Endothelial cell (in vitro differentiated cells): ENCODE measurements around the gene CAT. TPM values are rescaled to one million over a fixed set of nuclear protein-coding genes. Genes with fewer than 3 reads are reported as not detected.

ENCODE experiments used
- DNase-seq: peaks from one replicate; pipeline ENCODE4 v3.0.0; 2021; ENCODE audit warnings: low spot score
- H3K27ac Mint-ChIP-seq: one replicate; pipeline ENCODE4 v1.8.0; 2021; ENCODE audit warnings: mixed read lengths, inconsistent platforms; ENCODE audit not compliant: unreplicated experiment
- H3K27me3 Mint-ChIP-seq: one replicate; pipeline ENCODE4 v1.8.0; 2021; ENCODE audit warnings: mild to moderate bottlenecking, moderate library complexity, mixed read lengths, inconsistent platforms; ENCODE audit not compliant: unreplicated experiment
- H3K36me3 Mint-ChIP-seq: one replicate; pipeline ENCODE4 v1.8.0; 2021; ENCODE audit warnings: mild to moderate bottlenecking, low read depth, mixed read lengths, inconsistent platforms; ENCODE audit not compliant: unreplicated experiment
- H3K4me1 Mint-ChIP-seq: one replicate; pipeline ENCODE4 v1.8.0; 2021; ENCODE audit warnings: mild to moderate bottlenecking, mixed read lengths, inconsistent platforms; ENCODE audit not compliant: unreplicated experiment
- H3K4me3 Mint-ChIP-seq: one replicate; pipeline ENCODE4 v1.8.0; 2021; ENCODE audit warnings: mild to moderate bottlenecking, mixed read lengths, inconsistent platforms; ENCODE audit not compliant: unreplicated experiment
- H3K9me3 Mint-ChIP-seq: one replicate; pipeline ENCODE4 v1.8.0; 2021; ENCODE audit warnings: mixed read lengths, inconsistent platforms; ENCODE audit not compliant: unreplicated experiment
- CTCF ChIP-seq: fragments of 200-600 bp; sonication (generic); IDR thresholded peaks from one replicate; pipeline ENCODE4 v1.5.0; 2021; ENCODE audit warnings: antibody characterized with exemption; ENCODE audit not compliant: unreplicated experiment
- total RNA-seq: library from RNA; stranded (reverse); fragmentation: NEBNext Ultra II Directional; extraction: Animal tissue kit (Norgen Biotek cat#: 25700); gene quantifications from one replicate; pipeline ENCODE4 v1.2.1, GENCODE V29; 2021; ENCODE audit not compliant: unreplicated experiment

Gene CAT
- total RNA-seq, 1 donor from 2014 or later, result 30.2 TPM

- Mint-ChIP-seq H3K9me3 (no peaks in the 10 kb centered on the region), H3K4me1 (no peaks in the 10 kb centered on the region), H3K27ac (no peak overlapping the region), H3K27me3 (peaks cover 1% of the 10 kb centered on the region), H3K4me3 (no peak overlapping the region), H3K36me3 (no peaks in the 10 kb centered on the region)
- no peak for DNase-seq
- TF ChIP-seq CTCF, result no peak
These were observed 40.9 kb upstream of the CAT start for GRCh38 chr11:34397811-34398210.

- DNase-seq, result no peak
- Mint-ChIP-seq H3K27me3 (no peaks in the 10 kb centered on the region), H3K27ac (no peak overlapping the region), H3K36me3 (no peaks in the 10 kb centered on the region), H3K4me1 (no peaks in the 10 kb centered on the region), H3K9me3 (no peaks in the 10 kb centered on the region), H3K4me3 (no peak overlapping the region)
- no peak for TF ChIP-seq CTCF
These were observed 35.3 kb upstream of the CAT start for GRCh38 chr11:34403431-34403830.

GRCh38 chr11:34404280-34404679 lies 34.5 kb upstream of the CAT start:
- H3K4me1 Mint-ChIP-seq, result no peaks in the 10 kb centered on the region
- H3K36me3 Mint-ChIP-seq, result no peaks in the 10 kb centered on the region
- no peak overlapping the region for H3K4me3 Mint-ChIP-seq
- no peaks in the 10 kb centered on the region for H3K9me3 Mint-ChIP-seq
- no peak overlapping the region for H3K27ac Mint-ChIP-seq
- no peaks in the 10 kb centered on the region for H3K27me3 Mint-ChIP-seq
- TF ChIP-seq CTCF, result no peak
- DNase-seq, result no peak

- Mint-ChIP-seq H3K27ac (no peak overlapping the region), H3K27me3 (no peaks in the 10 kb centered on the region), H3K4me1 (no peaks in the 10 kb centered on the region), H3K4me3 (no peak overlapping the region), H3K9me3 (no peaks in the 10 kb centered on the region), H3K36me3 (no peaks in the 10 kb centered on the region)
- no peak for TF ChIP-seq CTCF
- DNase-seq, result no peak
These were observed 33.5 kb upstream of the CAT start for GRCh38 chr11:34405079-34405858.

GRCh38 chr11:34406413-34406812 lies 32.3 kb upstream of the CAT start:
- Mint-ChIP-seq H3K9me3 (no peaks in the 10 kb centered on the region), H3K4me1 (no peaks in the 10 kb centered on the region), H3K27ac (no peak overlapping the region), H3K4me3 (no peak overlapping the region), H3K36me3 (no peaks in the 10 kb centered on the region), H3K27me3 (no peaks in the 10 kb centered on the region)
- TF ChIP-seq CTCF, result no peak
- no peak for DNase-seq
